Measurements from ENCODE around the gene GUCA1C. TPM values are rescaled to one million over a fixed set of nuclear protein-coding genes. Genes with fewer than 3 reads are reported as not detected.

GUCA1C gene
- total RNA-seq, 4 donors from 2014 or later: not detected

DNA sequence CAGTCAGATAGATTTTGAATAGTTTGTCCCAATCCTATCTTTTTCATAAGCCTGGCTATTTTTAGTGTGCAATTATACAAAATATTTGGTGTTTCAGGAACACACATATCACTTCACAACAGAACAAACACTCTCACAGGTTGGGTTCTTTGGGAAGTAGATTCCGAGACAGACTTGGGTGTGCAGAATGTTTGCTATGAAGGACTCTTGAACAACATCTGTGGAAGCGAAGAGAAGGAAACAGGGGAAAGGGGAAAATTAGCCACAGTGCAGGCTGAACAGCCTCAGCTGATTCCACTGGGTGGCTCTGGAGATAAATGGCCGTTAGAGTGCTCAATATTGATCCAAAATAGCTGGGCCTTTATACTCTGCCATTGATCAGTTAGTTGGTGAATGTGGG, 61.8 kb downstream of the GUCA1C start:
- intact Hi-C loops (cut with DNase I): no loop called here
- no peaks in the 10 kb centered on the region for H3K9me3 ChIP-seq
- 63 to 69% methylated on average over 3 of the region's 3 CpGs for WGBS, 2 donors
- H3K4me1 ChIP-seq: no peaks in the 10 kb centered on the region
- no peak overlapping the region for H3K4me3 ChIP-seq
- H3K27ac ChIP-seq: no peak overlapping the region
- H3K27me3 ChIP-seq: no peaks in the 10 kb centered on the region
- DNase-seq: no peak
- no peak for TF ChIP-seq POLR2A (IDR thresholded peaks at IDR 0.05)
- TF ChIP-seq, protein P1, sequence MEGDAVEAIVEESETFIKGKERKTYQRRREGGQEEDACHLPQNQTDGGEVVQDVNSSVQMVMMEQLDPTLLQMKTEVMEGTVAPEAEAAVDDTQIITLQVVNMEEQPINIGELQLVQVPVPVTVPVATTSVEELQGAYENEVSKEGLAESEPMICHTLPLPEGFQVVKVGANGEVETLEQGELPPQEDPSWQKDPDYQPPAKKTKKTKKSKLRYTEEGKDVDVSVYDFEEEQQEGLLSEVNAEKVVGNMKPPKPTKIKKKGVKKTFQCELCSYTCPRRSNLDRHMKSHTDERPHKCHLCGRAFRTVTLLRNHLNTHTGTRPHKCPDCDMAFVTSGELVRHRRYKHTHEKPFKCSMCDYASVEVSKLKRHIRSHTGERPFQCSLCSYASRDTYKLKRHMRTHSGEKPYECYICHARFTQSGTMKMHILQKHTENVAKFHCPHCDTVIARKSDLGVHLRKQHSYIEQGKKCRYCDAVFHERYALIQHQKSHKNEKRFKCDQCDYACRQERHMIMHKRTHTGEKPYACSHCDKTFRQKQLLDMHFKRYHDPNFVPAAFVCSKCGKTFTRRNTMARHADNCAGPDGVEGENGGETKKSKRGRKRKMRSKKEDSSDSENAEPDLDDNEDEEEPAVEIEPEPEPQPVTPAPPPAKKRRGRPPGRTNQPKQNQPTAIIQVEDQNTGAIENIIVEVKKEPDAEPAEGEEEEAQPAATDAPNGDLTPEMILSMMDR (IDR thresholded peaks at IDR 0.05): no peak
- H3K36me3 ChIP-seq: no peaks in the 10 kb centered on the region

DNA sequence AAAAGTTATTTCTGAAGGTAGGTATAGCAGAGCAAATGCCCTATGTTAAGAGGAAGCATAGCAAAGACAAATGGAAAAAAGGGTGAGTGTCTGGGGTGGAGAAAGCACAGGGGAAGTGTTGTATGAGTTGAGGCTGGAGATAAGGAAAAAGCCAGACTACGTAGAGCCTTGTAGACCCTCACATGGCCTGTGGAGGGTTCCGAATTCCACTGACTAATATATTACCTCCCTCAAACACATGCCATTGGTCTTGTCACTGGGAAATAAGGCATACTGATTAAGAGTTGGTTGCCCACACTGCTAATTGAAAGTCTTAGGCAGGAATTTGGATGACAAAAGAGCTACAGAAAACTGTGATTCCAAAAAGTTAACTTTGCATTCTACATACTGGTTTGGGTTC, 65.9 kb downstream of the GUCA1C start:
- intact Hi-C loops (cut with DNase I): no loop called here

DNA sequence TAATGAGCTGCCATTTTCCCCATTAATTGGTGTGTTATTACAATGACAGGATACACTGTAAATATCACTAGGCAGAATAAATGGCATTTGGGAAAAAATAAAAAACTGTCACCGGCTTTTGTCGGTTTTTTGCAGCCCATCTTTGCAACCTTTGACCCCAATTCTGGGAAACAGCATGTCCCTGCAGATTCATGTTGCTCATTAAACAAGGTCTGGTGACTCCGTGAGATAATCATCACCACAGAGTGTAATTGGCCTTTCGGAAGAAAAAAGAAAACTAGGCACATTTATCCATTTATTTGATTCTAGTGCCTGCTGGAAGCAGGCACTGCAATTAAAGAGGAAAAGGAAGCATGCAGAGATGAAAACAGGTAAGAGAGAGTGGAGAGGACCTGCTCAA, 66.6 kb downstream of the GUCA1C start:
- Histone ChIP-seq H3K27me3 (no peaks in the 10 kb centered on the region), H3K36me3 (no peaks in the 10 kb centered on the region), H3K9me3 (no peaks in the 10 kb centered on the region), H3K4me3 (no peak overlapping the region), H3K4me1 (no peaks in the 10 kb centered on the region), H3K27ac (no peak overlapping the region)
- intact Hi-C loops (cut with DNase I): no loop called here
- WGBS, 2 donors: 81 to 82% methylated on average over 4 of the region's 4 CpGs
- TF ChIP-seq, protein P1 (IDR thresholded peaks at IDR 0.05): no peak
- no peak for TF ChIP-seq POLR2A (IDR thresholded peaks at IDR 0.05)
- no peak for DNase-seq

More for the DNA sequence above, 65.9 kb downstream of the GUCA1C start:
- Histone ChIP-seq H3K9me3 (no peaks in the 10 kb centered on the region), H3K27ac (no peak overlapping the region), H3K36me3 (no peaks in the 10 kb centered on the region), H3K4me3 (no peak overlapping the region), H3K4me1 (no peaks in the 10 kb centered on the region), H3K27me3 (no peaks in the 10 kb centered on the region)
- TF ChIP-seq POLR2A (IDR thresholded peaks at IDR 0.05): no peak
- TF ChIP-seq, protein P1 (IDR thresholded peaks at IDR 0.05): no peak
- DNase-seq: no peak
- WGBS, 2 donors: 82 to 87% methylated on average over 2 of the region's 2 CpGs

DNA sequence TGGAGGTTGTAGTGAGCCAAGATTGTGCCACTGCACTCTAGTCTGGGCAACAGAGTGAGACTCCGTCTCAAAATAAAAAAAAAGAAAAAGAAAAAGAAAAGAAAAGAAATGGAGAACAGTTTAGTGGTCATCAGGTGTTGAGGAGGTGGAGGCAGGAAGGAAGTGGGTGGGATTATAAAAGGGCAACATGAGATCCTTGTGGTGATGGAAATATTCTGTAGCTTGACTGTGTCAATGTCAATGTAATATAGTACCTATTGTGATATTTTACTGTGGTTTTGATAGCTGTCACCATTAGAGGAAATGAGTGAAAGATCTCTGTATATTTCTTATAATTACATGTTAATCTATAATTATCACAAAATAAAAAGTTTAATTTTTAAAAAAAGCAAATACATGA, 70.3 kb downstream of the GUCA1C start:
- H3K27ac ChIP-seq: no peak overlapping the region
- TF ChIP-seq POLR2A (IDR thresholded peaks at IDR 0.05): no peak
- TF ChIP-seq, protein P1 (IDR thresholded peaks at IDR 0.05): no peak
- intact Hi-C loops (cut with DNase I): no loop called here
- H3K27me3 ChIP-seq: no peaks in the 10 kb centered on the region
- WGBS, 2 donors: 0 to 7% methylated on average over 1 of the region's 1 CpG
- H3K9me3 ChIP-seq: no peaks in the 10 kb centered on the region
- no peak for DNase-seq
- H3K4me1 ChIP-seq: no peaks in the 10 kb centered on the region
- H3K4me3 ChIP-seq: no peak overlapping the region
- H3K36me3 ChIP-seq: no peaks in the 10 kb centered on the region

DNA sequence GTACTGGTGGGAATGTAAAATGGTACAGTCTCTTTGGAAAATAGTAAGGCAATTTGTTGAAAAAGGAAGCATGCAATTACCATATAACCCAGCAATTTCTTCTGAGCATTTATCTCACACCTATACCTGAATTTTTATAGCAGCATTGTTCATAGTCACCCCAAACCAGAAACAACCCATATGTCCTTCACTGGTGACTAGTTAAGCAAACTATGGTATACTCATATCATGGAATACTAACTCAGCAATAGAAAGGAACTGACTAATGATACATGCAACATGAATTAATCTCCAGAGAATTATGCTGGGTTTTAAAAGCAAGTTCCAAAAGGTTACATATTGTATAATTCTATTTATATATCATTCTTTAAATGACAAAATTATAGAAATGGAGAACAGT, 70.9 kb downstream of the GUCA1C start:
- TF ChIP-seq POLR2A (IDR thresholded peaks at IDR 0.05): no peak
- TF ChIP-seq, protein P1 (IDR thresholded peaks at IDR 0.05): no peak
- Histone ChIP-seq H3K27me3 (no peaks in the 10 kb centered on the region), H3K27ac (no peak overlapping the region), H3K36me3 (no peaks in the 10 kb centered on the region), H3K9me3 (no peaks in the 10 kb centered on the region), H3K4me1 (no peaks in the 10 kb centered on the region), H3K4me3 (no peak overlapping the region)
- no peak for DNase-seq
- intact Hi-C loops (cut with DNase I): no loop called here

Data from esophagus squamous epithelium (tissue), 5 donors.